ENCODE data around the gene GUCD1.

- TF ChIP-seq CTCF (IDR thresholded peaks at IDR 0.05) = no peak
- TF ChIP-seq POLR2A (IDR thresholded peaks at IDR 0.05) = no peak
These were observed 36.7 kb downstream of the GUCD1 start for GRCh38 chr22:24518228-24518627.

All from lower leg skin (tissue), 3 donors.